Measurements from ENCODE around the gene TSPAN4.

DNA sequence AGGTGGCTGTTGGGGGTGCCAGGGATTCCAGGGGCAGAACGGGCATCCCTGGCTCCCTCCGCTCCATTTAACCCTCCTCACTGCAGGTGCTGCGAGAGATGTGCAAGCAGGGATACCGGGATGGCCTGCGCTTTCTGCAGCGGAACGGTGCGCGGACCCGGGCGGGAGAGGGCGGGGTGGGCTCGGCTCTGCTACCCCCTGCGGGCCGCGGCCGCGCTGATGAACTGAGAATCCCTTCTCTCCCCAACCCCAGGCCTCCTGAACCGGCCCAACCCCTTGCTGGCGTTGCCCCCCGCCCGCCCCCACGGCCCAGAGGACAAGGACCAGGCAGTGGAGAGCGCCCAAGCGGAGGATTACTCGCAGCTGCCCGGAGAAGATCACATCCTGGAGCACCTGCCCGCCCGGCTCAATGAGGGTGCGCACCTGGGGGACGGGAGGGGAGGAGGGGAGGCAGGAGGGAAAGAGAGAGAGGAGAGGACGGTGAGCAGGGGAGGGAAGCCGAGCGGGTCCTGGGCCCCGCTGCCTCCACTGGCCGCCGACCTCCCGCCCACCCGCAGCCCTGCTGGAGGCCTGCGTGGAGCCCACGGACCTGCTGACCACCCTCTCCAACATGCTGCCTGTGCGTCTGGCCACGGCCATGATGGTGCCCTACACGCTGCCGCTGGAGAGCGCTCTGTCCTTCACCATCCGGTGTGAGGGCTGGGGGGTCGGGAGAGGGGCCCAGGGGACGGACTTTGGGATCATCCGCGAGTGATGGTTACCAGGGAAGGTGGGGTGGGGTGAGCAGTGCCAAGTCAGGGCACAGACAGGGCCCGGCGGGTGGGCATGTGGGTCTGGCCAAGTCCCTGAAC, 19.0 kb upstream of the TSPAN4 start:
- TF ChIP-seq POLR2A (IDR thresholded peaks at IDR 0.05; ENCODE audit: low read length): no peak
- no peak for TF ChIP-seq GATA1 (IDR thresholded peaks at IDR 0.05; ENCODE audit: low read depth, low read length)
